ENCODE measurements around the gene SMARCD1.

- TF ChIP-seq EZH2phosphoT487 (IDR thresholded peaks at IDR 0.05; ENCODE audit: unreplicated experiment) (no peak), POLR2AphosphoS5 (IDR thresholded peaks at IDR 0.05; ENCODE audit: low read depth) (no peak), EZH2 (IDR thresholded peaks at IDR 0.05; ENCODE audit: low read depth, unreplicated experiment) (no peak), STAT1 (IDR thresholded peaks at IDR 0.05; ENCODE audit: unreplicated experiment) (no peak), JUNB (IDR thresholded peaks at IDR 0.05; ENCODE audit: unreplicated experiment) (no peak), ZNF331 (CRISPR knock-in tag; IDR thresholded peaks at IDR 0.05; ENCODE audit: low read depth) (no peak)
- TF ChIP-seq, protein P1, sequence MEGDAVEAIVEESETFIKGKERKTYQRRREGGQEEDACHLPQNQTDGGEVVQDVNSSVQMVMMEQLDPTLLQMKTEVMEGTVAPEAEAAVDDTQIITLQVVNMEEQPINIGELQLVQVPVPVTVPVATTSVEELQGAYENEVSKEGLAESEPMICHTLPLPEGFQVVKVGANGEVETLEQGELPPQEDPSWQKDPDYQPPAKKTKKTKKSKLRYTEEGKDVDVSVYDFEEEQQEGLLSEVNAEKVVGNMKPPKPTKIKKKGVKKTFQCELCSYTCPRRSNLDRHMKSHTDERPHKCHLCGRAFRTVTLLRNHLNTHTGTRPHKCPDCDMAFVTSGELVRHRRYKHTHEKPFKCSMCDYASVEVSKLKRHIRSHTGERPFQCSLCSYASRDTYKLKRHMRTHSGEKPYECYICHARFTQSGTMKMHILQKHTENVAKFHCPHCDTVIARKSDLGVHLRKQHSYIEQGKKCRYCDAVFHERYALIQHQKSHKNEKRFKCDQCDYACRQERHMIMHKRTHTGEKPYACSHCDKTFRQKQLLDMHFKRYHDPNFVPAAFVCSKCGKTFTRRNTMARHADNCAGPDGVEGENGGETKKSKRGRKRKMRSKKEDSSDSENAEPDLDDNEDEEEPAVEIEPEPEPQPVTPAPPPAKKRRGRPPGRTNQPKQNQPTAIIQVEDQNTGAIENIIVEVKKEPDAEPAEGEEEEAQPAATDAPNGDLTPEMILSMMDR (conservative IDR thresholded peaks at IDR 0.05; ENCODE audit: low read depth in 2 of 2): peak; percentile 90 to 94
Measured at GRCh38 chr12:50070314-50071060, 14.7 kb upstream of the SMARCD1 start.
